ENCODE measurements around the gene MORN5. TPM values are rescaled to one million over a fixed set of nuclear protein-coding genes. Genes with fewer than 3 reads are reported as not detected.
A peak's percentile ranks its signal among the peaks of the same experiment; 100 is the strongest.
"Not testable (repeated sequence)": the region's sequence is repeated elsewhere in the genome, so short reads cannot be mapped to it uniquely, and the experiment has no call there.

MORN5 gene
- total RNA-seq (2014; rRNA removed; shearing (Covaris generic)): not detected in 2 replicates

- DNase-seq: peak; percentile 98
- Histone ChIP-seq H3K36me3 (replicated peaks; ENCODE audit: control insufficient read depth, insufficient read depth, low read length) (no peaks in the 10 kb centered on the region), H3K27me3 (ENCODE audit: control insufficient read depth, insufficient read depth, low read length) (no peaks in the 10 kb centered on the region), H3K4me3 (ENCODE audit: insufficient read depth, low read depth, low read length) (peak within 1 kb of the TSS; percentile 99)
Observed at GRCh38 chr9:122159026-122159924, at the start of gene MORN5, which contains the start of gene NDUFA8. MORN5 (plus strand) TSS chr9:122159908; CDS start chr9:122159973, 65 bp downstream. NDUFA8 (minus strand) TSS chr9:122159779; CDS start chr9:122159677, 102 bp downstream.

- H3K27me3 ChIP-seq (ENCODE audit: control insufficient read depth, insufficient read depth, low read length): no peaks in the 10 kb centered on the region
- no peak for DNase-seq
- no peak overlapping the region for H3K4me3 ChIP-seq (ENCODE audit: insufficient read depth, low read depth, low read length)
Observed at GRCh38 chr9:122110100-122110833, 49.4 kb upstream of the MORN5 start.

GRCh38 chr9:122111413-122112085 is 48.2 kb upstream of the MORN5 start:
- no peaks in the 10 kb centered on the region for H3K36me3 ChIP-seq (replicated peaks; ENCODE audit: control insufficient read depth, insufficient read depth, low read length)
- H3K4me3 ChIP-seq (ENCODE audit: insufficient read depth, low read depth, low read length): no peak overlapping the region
- DNase-seq: no peak
- H3K27me3 ChIP-seq (ENCODE audit: control insufficient read depth, insufficient read depth, low read length): no peaks in the 10 kb centered on the region

More at GRCh38 chr9:122110100-122110833, 49.4 kb upstream of the MORN5 start:
- no peaks in the 10 kb centered on the region for H3K36me3 ChIP-seq (replicated peaks; ENCODE audit: control insufficient read depth, insufficient read depth, low read length)

GRCh38 chr9:122112238-122112637 is 47.5 kb upstream of the MORN5 start:
- Histone ChIP-seq H3K4me3 (ENCODE audit: insufficient read depth, low read depth, low read length) (no peak overlapping the region), H3K27me3 (ENCODE audit: control insufficient read depth, insufficient read depth, low read length) (no peaks in the 10 kb centered on the region), H3K36me3 (replicated peaks; ENCODE audit: control insufficient read depth, insufficient read depth, low read length) (no peaks in the 10 kb centered on the region)
- no peak for DNase-seq

- Histone ChIP-seq H3K4me3 (ENCODE audit: insufficient read depth, low read depth, low read length) (no peak overlapping the region), H3K36me3 (replicated peaks; ENCODE audit: control insufficient read depth, insufficient read depth, low read length) (no peaks in the 10 kb centered on the region), H3K27me3 (ENCODE audit: control insufficient read depth, insufficient read depth, low read length) (no peaks in the 10 kb centered on the region)
- no peak for DNase-seq
Observed at GRCh38 chr9:122113574-122113973, 46.1 kb upstream of the MORN5 start.

- DNase-seq: no peak
- Histone ChIP-seq H3K4me3 (ENCODE audit: insufficient read depth, low read depth, low read length) (no peak overlapping the region), H3K36me3 (replicated peaks; ENCODE audit: control insufficient read depth, insufficient read depth, low read length) (no peaks in the 10 kb centered on the region), H3K27me3 (ENCODE audit: control insufficient read depth, insufficient read depth, low read length) (no peaks in the 10 kb centered on the region)
Observed at GRCh38 chr9:122115176-122116035, 44.3 kb upstream of the MORN5 start.

GRCh38 chr9:122116040-122116439 is 43.7 kb upstream of the MORN5 start:
- H3K4me3 ChIP-seq (ENCODE audit: insufficient read depth, low read depth, low read length): no peak overlapping the region
- H3K27me3 ChIP-seq (ENCODE audit: control insufficient read depth, insufficient read depth, low read length): no peaks in the 10 kb centered on the region
- DNase-seq: peak; percentile 87
- no peaks in the 10 kb centered on the region for H3K36me3 ChIP-seq (replicated peaks; ENCODE audit: control insufficient read depth, insufficient read depth, low read length)

GRCh38 chr9:122116448-122117173 is 43.1 kb upstream of the MORN5 start:
- DNase-seq: no peak
- H3K36me3 ChIP-seq (replicated peaks; ENCODE audit: control insufficient read depth, insufficient read depth, low read length): no peaks in the 10 kb centered on the region
- H3K27me3 ChIP-seq (ENCODE audit: control insufficient read depth, insufficient read depth, low read length): no peaks in the 10 kb centered on the region
- no peak overlapping the region for H3K4me3 ChIP-seq (ENCODE audit: insufficient read depth, low read depth, low read length)

DNA sequence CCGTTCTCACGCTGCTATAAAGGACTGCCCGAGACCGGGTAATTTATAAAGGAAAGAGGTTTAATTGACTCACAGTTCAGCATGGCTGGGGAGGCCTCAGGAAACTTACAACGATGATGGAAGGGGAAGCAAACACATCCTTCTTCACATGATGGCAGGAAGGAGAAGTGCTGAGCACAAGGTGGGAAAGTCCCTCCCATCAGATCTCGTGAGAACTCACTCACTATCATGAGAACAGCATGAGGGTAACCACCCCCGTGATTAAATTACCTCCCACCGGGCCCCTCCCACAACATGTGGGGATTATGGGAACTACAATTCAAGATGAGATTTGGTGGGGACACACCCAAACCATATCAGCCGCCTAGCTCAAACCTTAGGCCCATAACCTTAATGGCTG is 42.5 kb upstream of the MORN5 start:
- H3K36me3 ChIP-seq (replicated peaks; ENCODE audit: control insufficient read depth, insufficient read depth, low read length); H3K4me3 ChIP-seq (ENCODE audit: insufficient read depth, low read depth, low read length); DNase-seq; H3K27me3 ChIP-seq (ENCODE audit: control insufficient read depth, insufficient read depth, low read length): not testable (repeated sequence)

DNA sequence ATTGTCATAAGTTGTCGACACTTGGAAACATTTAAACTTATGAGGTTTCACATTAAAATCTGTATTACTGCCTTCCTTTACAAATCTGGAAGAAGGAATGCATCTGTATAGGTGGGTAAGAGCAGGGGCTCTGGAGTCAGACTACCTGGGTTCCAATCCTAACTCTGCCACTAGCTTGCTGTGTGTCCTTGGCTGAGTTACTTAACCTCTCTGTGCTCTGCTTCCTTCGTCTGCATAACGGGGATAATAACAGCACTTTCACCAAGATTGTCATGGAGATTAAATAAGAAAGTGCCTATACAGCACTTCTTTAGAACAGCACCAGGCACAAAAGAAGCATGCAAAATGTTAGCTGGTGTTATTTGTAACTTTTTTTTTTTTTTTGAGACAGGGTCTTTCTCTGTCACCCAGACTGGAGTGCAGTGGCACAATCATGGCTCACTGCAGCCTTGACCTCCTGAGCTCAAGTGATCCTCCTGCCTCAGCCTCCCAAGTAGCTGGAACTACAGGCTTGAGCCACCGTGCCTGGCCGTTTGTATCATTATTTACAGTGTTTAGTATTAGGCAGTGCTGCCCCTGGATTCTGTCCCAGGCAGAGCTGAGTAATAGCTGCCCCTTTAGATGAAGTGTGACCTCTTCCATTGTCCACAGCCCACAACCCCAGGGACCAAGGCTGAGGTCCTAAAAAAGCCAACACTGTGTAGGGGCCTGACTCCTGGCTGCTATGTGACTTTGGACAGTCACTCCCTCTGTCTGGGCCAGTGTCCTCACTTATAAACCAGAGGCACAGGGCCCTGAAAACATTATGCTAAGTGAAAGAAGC is 41.2 kb upstream of the MORN5 start:
- DNase-seq: no peak

DNA sequence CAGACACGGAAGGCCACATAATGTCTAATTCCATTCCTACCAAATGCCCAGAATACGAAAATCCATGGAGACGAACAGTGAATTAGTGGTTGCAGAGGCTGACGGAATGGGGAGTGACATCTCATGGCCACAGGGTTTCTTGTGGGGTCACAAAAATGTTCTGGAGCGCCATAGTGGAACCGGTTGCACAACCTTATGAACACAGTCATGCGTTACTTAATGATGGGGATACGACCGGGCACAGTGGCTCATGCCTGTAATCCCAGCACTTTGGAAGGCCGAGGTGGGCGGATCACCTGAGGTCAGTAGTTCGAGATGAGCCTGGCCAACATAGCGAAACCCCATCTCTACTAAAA is 40.6 kb upstream of the MORN5 start:
- H3K4me3 ChIP-seq (ENCODE audit: insufficient read depth, low read depth, low read length): no peak overlapping the region
- no peaks in the 10 kb centered on the region for H3K36me3 ChIP-seq (replicated peaks; ENCODE audit: control insufficient read depth, insufficient read depth, low read length)
- DNase-seq: no peak
- H3K27me3 ChIP-seq (ENCODE audit: control insufficient read depth, insufficient read depth, low read length): no peaks in the 10 kb centered on the region

More for the DNA sequence above, 41.2 kb upstream of the MORN5 start:
- Histone ChIP-seq H3K36me3 (replicated peaks; ENCODE audit: control insufficient read depth, insufficient read depth, low read length) (no peaks in the 10 kb centered on the region), H3K27me3 (ENCODE audit: control insufficient read depth, insufficient read depth, low read length) (no peaks in the 10 kb centered on the region), H3K4me3 (ENCODE audit: insufficient read depth, low read depth, low read length) (no peak overlapping the region)

DNA sequence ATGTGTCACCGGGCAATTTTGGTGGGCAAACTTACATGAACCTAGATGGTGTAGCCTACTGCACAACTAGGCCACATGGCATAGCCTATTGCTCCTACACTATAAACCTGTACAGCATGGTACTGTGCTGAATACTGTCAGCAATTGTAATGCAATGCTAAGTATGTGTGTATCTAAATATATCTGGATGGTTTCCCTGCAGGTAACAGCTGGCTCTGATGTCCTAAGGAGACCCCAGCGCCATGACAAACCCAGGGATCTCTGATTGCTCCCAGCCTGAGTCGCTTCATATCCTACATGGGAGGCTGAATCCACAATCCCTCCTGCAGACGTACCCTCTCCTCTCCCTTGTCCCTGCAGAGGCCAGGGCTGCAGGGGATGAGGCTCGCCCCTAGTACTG is 40.0 kb upstream of the MORN5 start:
- no peaks in the 10 kb centered on the region for H3K27me3 ChIP-seq (ENCODE audit: control insufficient read depth, insufficient read depth, low read length)
- H3K4me3 ChIP-seq (ENCODE audit: insufficient read depth, low read depth, low read length): no peak overlapping the region
- H3K36me3 ChIP-seq (replicated peaks; ENCODE audit: control insufficient read depth, insufficient read depth, low read length): no peaks in the 10 kb centered on the region
- DNase-seq: no peak
